ENCODE results near the gene ADCK1.

ADCK1 gene

GRCh38 chr14:77973246-77973645 is 173.3 kb downstream of the ADCK1 start:
- TF ChIP-seq YY1 (IDR thresholded peaks at IDR 0.05; ENCODE audit: insufficient read depth, insufficient read length) = no peak
- TF ChIP-seq ZNF274 (IDR thresholded peaks at IDR 0.05; ENCODE audit: low read depth, low read length) = no peak
- TF ChIP-seq SUZ12 (IDR thresholded peaks at IDR 0.05; ENCODE audit: extremely low read depth, insufficient read depth, insufficient read length) = no peak
- Histone ChIP-seq H3K4me3 (ENCODE audit: insufficient read length, low read depth) (no peak overlapping the region), H3K9ac (ENCODE audit: insufficient read length, low read depth) (no peak overlapping the region), H3K36me3 (ENCODE audit: insufficient read depth, insufficient read length, low read length) (no peaks in the 10 kb centered on the region), H3K27me3 (ENCODE audit: insufficient read depth, insufficient read length) (no peaks in the 10 kb centered on the region), H3K4me1 (ENCODE audit: insufficient read depth, insufficient read length) (no peaks in the 10 kb centered on the region), H3K9me3 (ENCODE audit: insufficient read depth, low read length) (no peaks in the 10 kb centered on the region)
- DNase-seq (ENCODE audit: low read depth, low spot score) = no peak

- Histone ChIP-seq H3K9me3 (ENCODE audit: insufficient read depth, low read length) (no peaks in the 10 kb centered on the region), H3K4me3 (ENCODE audit: insufficient read length, low read depth) (no peak overlapping the region), H3K9ac (ENCODE audit: insufficient read length, low read depth) (no peak overlapping the region), H3K27me3 (ENCODE audit: insufficient read depth, insufficient read length) (peaks cover 16% of the 10 kb centered on the region), H3K4me1 (ENCODE audit: insufficient read depth, insufficient read length) (peaks cover 6% of the 10 kb centered on the region), H3K36me3 (ENCODE audit: insufficient read depth, insufficient read length, low read length) (no peaks in the 10 kb centered on the region)
- DNase-seq (ENCODE audit: low read depth, low spot score) = no peak
- TF ChIP-seq ZNF274 (IDR thresholded peaks at IDR 0.05; ENCODE audit: low read depth, low read length) (no peak), SUZ12 (IDR thresholded peaks at IDR 0.05; ENCODE audit: extremely low read depth, insufficient read depth, insufficient read length) (no peak), YY1 (IDR thresholded peaks at IDR 0.05; ENCODE audit: insufficient read depth, insufficient read length) (no peak)
Measured at GRCh38 chr14:77976591-77976990, 176.7 kb downstream of the ADCK1 start.

- TF ChIP-seq YY1 (IDR thresholded peaks at IDR 0.05; ENCODE audit: insufficient read depth, insufficient read length) (no peak), ZNF274 (IDR thresholded peaks at IDR 0.05; ENCODE audit: low read depth, low read length) (no peak), SUZ12 (IDR thresholded peaks at IDR 0.05; ENCODE audit: extremely low read depth, insufficient read depth, insufficient read length) (no peak)
- no peak overlapping the region for H3K4me3 ChIP-seq (ENCODE audit: insufficient read length, low read depth)
Measured at GRCh38 chr14:77979171-77979570, 179.3 kb downstream of the ADCK1 start.

GRCh38 chr14:77979666-77980351 is 179.9 kb downstream of the ADCK1 start:
- no peak for TF ChIP-seq YY1 (IDR thresholded peaks at IDR 0.05; ENCODE audit: insufficient read depth, insufficient read length)
- TF ChIP-seq ZNF274 (IDR thresholded peaks at IDR 0.05; ENCODE audit: low read depth, low read length) = no peak
- TF ChIP-seq SUZ12 (IDR thresholded peaks at IDR 0.05; ENCODE audit: extremely low read depth, insufficient read depth, insufficient read length) = no peak
- Histone ChIP-seq H3K4me1 (ENCODE audit: insufficient read depth, insufficient read length) (peaks cover 9% of the 10 kb centered on the region), H3K36me3 (ENCODE audit: insufficient read depth, insufficient read length, low read length) (no peaks in the 10 kb centered on the region), H3K4me3 (ENCODE audit: insufficient read length, low read depth) (no peak overlapping the region), H3K9me3 (ENCODE audit: insufficient read depth, low read length) (no peaks in the 10 kb centered on the region), H3K27me3 (ENCODE audit: insufficient read depth, insufficient read length) (peaks cover 16% of the 10 kb centered on the region), H3K9ac (ENCODE audit: insufficient read length, low read depth) (no peak overlapping the region)
- DNase-seq (ENCODE audit: low read depth, low spot score) = no peak

More at GRCh38 chr14:77979171-77979570, 179.3 kb downstream of the ADCK1 start:
- H3K9me3 ChIP-seq (ENCODE audit: insufficient read depth, low read length) = no peaks in the 10 kb centered on the region
- no peak for DNase-seq (ENCODE audit: low read depth, low spot score)
- no peak overlapping the region for H3K9ac ChIP-seq (ENCODE audit: insufficient read length, low read depth)
- peaks cover 16% of the 10 kb centered on the region for H3K27me3 ChIP-seq (ENCODE audit: insufficient read depth, insufficient read length)
- peaks cover 9% of the 10 kb centered on the region for H3K4me1 ChIP-seq (ENCODE audit: insufficient read depth, insufficient read length)
- no peaks in the 10 kb centered on the region for H3K36me3 ChIP-seq (ENCODE audit: insufficient read depth, insufficient read length, low read length)

GRCh38 chr14:77980475-77981321 is 180.8 kb downstream of the ADCK1 start:
- no peaks in the 10 kb centered on the region for H3K9me3 ChIP-seq (ENCODE audit: insufficient read depth, low read length)
- no peak for DNase-seq (ENCODE audit: low read depth, low spot score)
- TF ChIP-seq SUZ12 (IDR thresholded peaks at IDR 0.05; ENCODE audit: extremely low read depth, insufficient read depth, insufficient read length) = no peak
- TF ChIP-seq YY1 (IDR thresholded peaks at IDR 0.05; ENCODE audit: insufficient read depth, insufficient read length) = no peak
- no peak for TF ChIP-seq ZNF274 (IDR thresholded peaks at IDR 0.05; ENCODE audit: low read depth, low read length)
- H3K4me1 ChIP-seq (ENCODE audit: insufficient read depth, insufficient read length) = peaks cover 9% of the 10 kb centered on the region
- peaks cover 16% of the 10 kb centered on the region for H3K27me3 ChIP-seq (ENCODE audit: insufficient read depth, insufficient read length)
- peak overlapping the region; percentile 76 for H3K9ac ChIP-seq (ENCODE audit: insufficient read length, low read depth)
- H3K4me3 ChIP-seq (ENCODE audit: insufficient read length, low read depth) = peak overlapping the region; percentile 51
- no peaks in the 10 kb centered on the region for H3K36me3 ChIP-seq (ENCODE audit: insufficient read depth, insufficient read length, low read length)

Data from NT2/D1 (cell line).